Prostate gland (tissue), 2 donors: ENCODE data around the gene KCNJ1.

Experiments used
- CTCF ChIP-seq, 4 experiments: fragments of 200-600 bp in 2 of 4; fragments of 450-650 bp in 2 of 4; sonication (generic) in 2 of 4; IDR thresholded peaks; 1 replicate in 3 of 4; 2 replicates in 1 of 4; pipeline ENCODE4 v1.5.1; 2016 to 2019; ENCODE audit warnings: antibody characterized with exemption in 4 of 4, mild to moderate bottlenecking in 2 of 4, moderate library complexity in 2 of 4
- POLR2A ChIP-seq: fragments of 450-650 bp; IDR thresholded peaks from one replicate; pipeline ENCODE4 v1.6.1; 2016; ENCODE audit warnings: antibody characterized with exemption, mild to moderate bottlenecking
- POLR2AphosphoS5 ChIP-seq: sonication (generic); formaldehyde crosslinking; IDR thresholded peaks from one replicate; pipeline ENCODE4 v1.6.1; 2017; ENCODE audit warnings: antibody characterized with exemption

- TF ChIP-seq CTCF (IDR thresholded peaks at IDR 0.05) (no peak), POLR2A (no peak), POLR2AphosphoS5 (no peak)
Observed at GRCh38 chr11:128904656-128905344, 37.7 kb upstream of the KCNJ1 start.
